NCI-H2081 (cell line): ENCODE data around the gene TRNT1.

Experiments
- DNase-seq, 2 experiments: peaks; one replicate each; lab custom pipeline; 2025; lab: John Stamatoyannopoulos, UW

Gene TRNT1

GRCh38 chr3:3110749-3111361 lies 15.9 kb upstream of the TRNT1 start:
- DNase-seq = no peak

DNA sequence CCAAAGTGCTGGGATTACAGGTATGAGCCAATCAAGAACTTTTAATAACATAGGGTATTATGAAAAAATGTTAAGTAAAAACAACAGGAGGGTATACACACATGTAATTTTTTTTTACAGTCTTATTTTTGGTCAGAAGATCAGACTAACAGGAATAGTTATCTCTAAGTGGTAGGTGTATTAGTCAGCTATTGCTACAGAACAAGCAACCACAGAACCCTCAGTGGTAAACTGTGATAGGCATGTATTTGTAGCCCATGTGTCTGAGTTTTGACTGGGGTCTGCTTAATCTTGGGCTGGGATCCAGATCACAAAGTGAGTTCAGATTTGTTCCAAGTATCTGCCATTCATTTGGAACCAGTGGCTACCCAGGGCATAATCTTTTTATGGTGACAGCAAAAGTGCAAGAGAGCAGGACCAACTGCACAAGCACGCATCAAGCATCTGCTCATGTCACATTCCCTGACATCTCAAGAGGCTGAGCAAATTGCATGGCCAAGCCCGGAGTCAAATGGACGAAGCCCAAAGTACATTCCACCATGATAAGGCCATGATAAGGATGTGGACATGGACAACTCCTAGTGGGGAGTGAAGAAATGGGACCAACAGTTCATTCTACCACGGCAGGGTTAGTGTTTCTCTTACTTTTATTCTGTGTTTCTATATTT lies 13.6 kb upstream of the TRNT1 start:
- no peak for DNase-seq

- DNase-seq = no peak
Observed at GRCh38 chr3:3117651-3118050, 9.1 kb upstream of the TRNT1 start.

GRCh38 chr3:3119393-3119851 lies 7.3 kb upstream of the TRNT1 start:
- DNase-seq = no peak

DNA sequence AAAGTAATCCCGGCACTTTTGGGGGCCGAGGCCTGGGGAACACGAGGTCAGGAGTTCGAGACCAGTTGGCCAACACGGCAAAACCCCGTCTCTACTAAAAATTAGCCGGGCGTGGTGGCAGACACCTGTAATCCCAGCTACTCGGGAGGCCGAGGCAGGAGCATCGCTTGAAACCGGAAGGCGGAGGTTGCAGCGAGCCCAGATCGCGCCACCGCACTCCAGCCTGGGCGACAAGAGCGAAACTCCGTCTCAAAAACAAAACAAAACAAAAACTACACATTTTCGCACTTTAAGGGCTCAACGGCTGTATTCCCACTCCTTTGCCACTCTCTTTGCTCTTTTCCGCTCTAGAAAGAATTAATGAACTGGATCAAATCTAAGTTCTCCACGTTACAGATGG lies 763 bp upstream of the TRNT1 start:
- DNase-seq = no peak

GRCh38 chr3:3127432-3128010 lies 781 bp downstream of the TRNT1 start:
- DNase-seq = no peak

- no peak for DNase-seq
Observed at GRCh38 chr3:3129579-3129978, 2.8 kb downstream of the TRNT1 start.

DNA sequence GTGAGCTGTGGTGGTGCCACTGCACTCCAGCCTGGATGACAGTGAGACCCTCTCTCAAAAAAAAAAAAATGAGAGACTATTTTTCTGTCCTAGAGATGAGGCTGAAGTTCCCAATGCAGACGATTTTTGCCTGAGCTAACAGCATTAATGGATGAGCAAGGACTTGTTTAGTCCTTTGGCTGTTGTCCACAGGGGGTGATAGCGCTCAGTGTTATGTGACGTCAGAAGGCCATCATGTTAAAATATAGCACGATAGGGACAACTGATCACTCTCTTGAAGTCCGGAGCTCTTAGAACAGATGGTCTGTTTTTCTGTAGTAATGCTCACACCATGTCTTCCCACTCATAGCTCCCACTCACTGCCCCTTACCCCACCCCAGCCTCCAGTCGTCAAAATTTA lies 6.8 kb downstream of the TRNT1 start:
- no peak for DNase-seq

- no peak for DNase-seq
Observed at GRCh38 chr3:3134750-3135448, 8.2 kb downstream of the TRNT1 start.

- no peak for DNase-seq
Observed at GRCh38 chr3:3137526-3137925, 10.8 kb downstream of the TRNT1 start.

GRCh38 chr3:3141939-3142338 lies 15.2 kb downstream of the TRNT1 start:
- DNase-seq = no peak

DNA sequence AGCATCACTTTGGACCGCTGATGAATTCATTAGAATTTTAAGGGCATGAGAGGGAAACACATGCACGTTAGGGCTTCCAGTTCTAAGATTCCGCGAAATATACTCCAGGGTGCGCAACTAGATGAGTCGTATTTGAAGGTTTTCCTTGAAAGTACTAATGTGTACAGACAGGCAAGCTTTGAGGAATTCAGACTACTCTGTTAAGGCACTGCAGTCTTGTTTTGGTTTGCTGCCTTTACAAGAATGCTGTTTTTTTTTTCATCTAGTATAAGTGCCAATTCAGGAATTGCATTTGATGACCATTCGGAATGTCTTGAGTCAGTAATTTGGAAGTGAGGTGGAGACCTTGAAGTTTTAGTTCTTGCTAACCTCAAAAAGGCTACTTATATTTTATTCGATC lies 19.1 kb downstream of the TRNT1 start:
- no peak for DNase-seq

DNA sequence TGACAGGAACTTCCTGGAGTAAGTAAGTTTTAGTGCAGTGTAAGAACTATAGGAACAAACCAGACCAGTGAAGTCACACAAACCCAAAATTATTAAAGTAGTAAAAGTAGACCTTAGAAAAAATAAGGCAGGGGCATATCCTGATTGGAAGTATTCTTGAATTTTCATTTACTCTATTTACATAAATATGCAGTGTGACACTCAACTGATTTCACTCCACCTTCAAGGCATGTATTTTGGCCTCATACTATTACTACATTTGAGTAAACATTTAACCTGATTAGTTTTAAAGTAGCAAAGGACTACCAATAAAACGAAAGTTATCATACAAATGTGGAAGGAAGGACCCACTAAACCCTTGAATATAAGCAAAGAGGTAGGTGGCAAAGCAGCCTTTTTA lies 22.8 kb downstream of the TRNT1 start:
- DNase-seq = no peak

DNA sequence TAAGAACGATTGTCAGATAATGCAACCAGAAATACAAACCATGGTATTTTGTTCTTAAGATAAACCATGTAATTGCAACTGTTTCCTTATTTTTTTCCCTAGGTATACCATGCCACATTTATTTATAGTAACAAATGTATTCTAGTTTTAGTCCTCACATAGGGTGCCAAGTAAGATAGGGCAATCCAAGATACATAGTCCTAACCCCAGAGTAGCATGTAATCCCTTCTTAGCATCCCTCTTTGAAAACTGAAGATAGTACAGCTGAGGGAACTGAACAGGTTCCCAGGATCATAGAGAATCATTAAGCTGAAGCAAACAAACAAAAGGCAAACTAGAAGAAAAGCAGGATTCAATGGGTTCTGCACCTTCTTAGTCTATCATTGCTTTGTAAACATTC lies 24.8 kb downstream of the TRNT1 start:
- DNase-seq = no peak

- no peak for DNase-seq
Observed at GRCh38 chr3:3154879-3155610, 28.3 kb downstream of the TRNT1 start.

DNA sequence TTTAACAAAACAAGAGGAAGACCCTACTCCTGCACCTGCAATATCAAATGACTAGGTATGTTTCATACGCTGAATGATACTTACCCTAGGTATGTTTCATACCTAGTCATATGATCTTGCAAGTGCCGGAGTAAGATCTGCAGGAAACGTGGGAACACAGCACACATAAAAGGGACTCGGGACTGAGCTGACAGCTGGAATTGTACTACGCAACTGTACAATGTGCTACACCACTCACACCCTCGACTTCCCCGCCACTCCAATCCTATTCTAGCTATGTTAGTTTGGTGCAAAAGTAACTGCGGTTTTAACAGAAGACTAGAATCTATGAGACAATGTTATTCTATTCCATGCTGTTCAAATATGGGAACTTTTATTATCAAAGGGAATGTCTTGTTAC lies 30.7 kb downstream of the TRNT1 start:
- DNase-seq = no peak

GRCh38 chr3:3160826-3161225 lies 34.1 kb downstream of the TRNT1 start:
- DNase-seq = no peak

DNA sequence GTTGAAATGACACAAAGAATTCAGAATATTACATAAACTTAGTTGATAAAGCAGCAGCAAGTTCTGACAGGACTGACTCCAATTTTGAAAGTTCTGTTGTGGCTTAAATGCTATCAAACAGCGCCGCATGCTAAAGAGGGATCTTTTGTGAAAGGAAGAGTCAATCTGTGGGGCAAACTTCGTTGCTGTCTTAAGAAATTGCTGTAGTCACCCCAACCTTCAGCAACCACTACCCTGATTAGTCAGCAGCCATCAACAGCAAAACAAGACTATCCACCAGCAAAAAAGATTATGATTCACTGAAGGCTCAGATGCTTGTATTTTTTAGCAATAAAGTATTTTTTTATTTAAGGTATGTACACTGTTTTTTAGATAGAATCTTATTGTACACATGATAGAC lies 38.5 kb downstream of the TRNT1 start:
- DNase-seq = no peak

GRCh38 chr3:3165650-3166049 lies 38.9 kb downstream of the TRNT1 start:
- DNase-seq = no peak

DNA sequence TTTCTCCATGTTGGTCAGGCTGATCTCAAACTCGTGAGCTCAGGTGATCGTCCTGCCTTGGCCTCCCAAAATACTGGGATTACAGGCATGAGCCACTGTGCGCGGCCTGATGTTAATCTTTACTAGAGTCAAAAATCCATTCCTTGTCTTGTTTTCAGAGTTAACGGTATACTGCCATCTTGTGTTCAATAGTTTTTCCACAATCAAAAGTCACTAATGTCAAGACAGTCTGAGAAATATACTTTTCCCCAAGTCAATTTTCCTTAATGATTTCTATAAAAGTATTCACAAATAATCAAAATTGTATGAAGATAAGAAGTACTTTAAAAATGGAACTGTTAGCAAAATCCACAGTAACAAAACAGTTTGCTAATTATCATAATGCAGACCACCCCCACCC lies 44.3 kb downstream of the TRNT1 start:
- DNase-seq = no peak

- no peak for DNase-seq
Observed at GRCh38 chr3:3172627-3173026, 45.9 kb downstream of the TRNT1 start.

DNA sequence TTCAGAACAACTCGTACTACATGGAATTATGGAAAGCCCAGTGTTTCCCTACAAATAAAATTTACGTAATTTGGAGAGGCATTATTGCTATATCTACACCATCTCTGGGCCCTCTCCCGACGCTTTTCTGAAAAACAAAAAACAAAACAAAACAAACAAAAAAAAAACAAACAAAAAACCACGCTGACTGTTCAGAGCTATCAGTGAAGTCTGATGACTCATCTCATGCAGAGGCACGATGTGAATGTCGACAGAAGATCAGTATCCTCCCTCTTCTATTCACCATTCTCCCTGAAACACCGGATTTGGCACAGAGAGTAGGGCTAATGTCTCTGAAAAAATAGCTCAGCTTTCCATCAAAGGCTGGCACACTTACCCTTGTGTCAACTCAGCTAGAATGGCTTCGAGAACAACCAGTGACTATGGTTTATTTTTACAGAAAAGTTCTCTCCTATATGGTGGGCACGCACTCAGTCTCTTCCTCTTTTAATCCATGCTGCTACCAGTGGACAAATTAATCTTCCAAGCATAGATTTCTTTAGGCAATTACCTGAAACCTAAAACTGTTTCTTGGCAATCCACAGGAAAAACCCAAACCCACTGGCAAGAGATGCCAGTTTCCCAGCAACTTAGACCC lies 51.2 kb downstream of the TRNT1 start:
- DNase-seq = no peak
